Measurements from ENCODE around the gene ABCB1. TPM values are rescaled to one million over a fixed set of nuclear protein-coding genes. Genes with fewer than 3 reads are reported as not detected.

The ABCB1 gene
- total and polyA plus RNA-seq, 2 of the 13 experiments (the other 11 are each of a cell fraction or from before 2014, with no cell fraction given), result 42.8 to 52.6 TPM

- TF ChIP-seq ETS1 (CRISPR knock-in tag; IDR thresholded peaks at IDR 0.05) (no peak), CREB3 (CRISPR knock-in tag; IDR thresholded peaks at IDR 0.05) (no peak), PAXIP1 (CRISPR knock-in tag; conservative IDR thresholded peaks at IDR 0.05) (peak; percentile 89), ZNF704 (CRISPR knock-in tag; IDR thresholded peaks at IDR 0.05; ENCODE audit: borderline replicate concordance) (no peak), CSRNP2 (CRISPR knock-in tag; conservative IDR thresholded peaks at IDR 0.05; ENCODE audit: low read depth) (no peak), NCOR1 (IDR thresholded peaks at IDR 0.05; ENCODE audit: borderline replicate concordance, low read length) (peak; percentile 79; the same call in 1 of the 2 replicates), ZNF615 (CRISPR knock-in tag; IDR thresholded peaks at IDR 0.05; ENCODE audit: borderline replicate concordance) (no peak), ZSCAN12 (CRISPR knock-in tag; IDR thresholded peaks at IDR 0.05) (no peak), GATAD1 (CRISPR knock-in tag; IDR thresholded peaks at IDR 0.05) (0 out of 2 replicates have a peak, but pooled peaks have one; percentile 38), THAP9 (CRISPR knock-in tag; IDR thresholded peaks at IDR 0.05; ENCODE audit: borderline replicate concordance) (no peak), CBFB (CRISPR knock-in tag; IDR thresholded peaks at IDR 0.05) (no peak), HNF4G (IDR thresholded peaks at IDR 0.05; ENCODE audit: borderline replicate concordance, low read depth, low read length) (peak; percentile 45; the same call in 1 of the 2 replicates), HNF4G (CRISPR knock-in tag; IDR thresholded peaks at IDR 0.05; ENCODE audit: borderline replicate concordance, low read depth) (no peak; the same call in 1 of the 2 replicates), KDM2A (CRISPR knock-in tag; IDR thresholded peaks at IDR 0.05; ENCODE audit: borderline replicate concordance, low read depth) (0 out of 2 replicates have a peak, but pooled peaks have one; percentile 21), ZNF746 (CRISPR knock-in tag; IDR thresholded peaks at IDR 0.05) (no peak), ZNF616 (CRISPR knock-in tag; IDR thresholded peaks at IDR 0.05; ENCODE audit: low read depth) (no peak)
Measured at GRCh38 chr7:87463982-87464381, 136.7 kb downstream of the ABCB1 start (continued).
